GM12892 (cell line): ENCODE measurements around the gene INHA.

ENCODE experiments used
- POLR2A ChIP-seq: IDR thresholded peaks from 2 replicates; pipeline ENCODE4 v1.6.1; 2011; ENCODE audit warnings: low read depth, low read length, control low read depth
- TAF1 ChIP-seq: IDR thresholded peaks from 2 replicates; pipeline ENCODE4 v1.6.1; 2011; ENCODE audit warnings: low read depth, mild to moderate bottlenecking, control low read depth, low read length, borderline replicate concordance

DNA sequence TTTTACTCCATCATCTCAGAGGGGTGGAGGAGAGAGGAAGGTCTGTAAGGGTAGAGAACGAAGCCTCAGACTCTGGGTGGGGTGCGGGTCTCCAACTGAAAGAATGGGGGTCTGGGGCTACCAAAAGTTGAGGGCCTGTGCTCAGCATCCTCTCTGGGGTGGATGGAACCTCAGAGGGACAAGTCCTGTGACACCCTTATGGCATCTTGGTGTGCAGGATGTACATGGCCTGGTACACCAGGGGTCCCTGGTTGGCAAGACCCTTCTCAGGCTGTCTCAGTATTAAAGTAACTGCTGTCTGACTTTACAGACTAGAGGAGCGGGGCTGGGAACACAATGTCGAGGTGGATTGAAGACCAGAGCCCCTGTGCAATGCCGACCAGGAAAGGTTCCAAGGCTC, 53.1 kb downstream of the INHA start:
- TF ChIP-seq TAF1 (no peak), POLR2A (no peak)
